Measurements from ENCODE around the gene GRPEL2. TPM values are rescaled to one million over a fixed set of nuclear protein-coding genes. Genes with fewer than 3 reads are reported as not detected.

The GRPEL2 gene
- total RNA-seq, 6 donors from 2014 or later, result 7.3 to 22.1 (median 12.9) TPM

- no peak for TF ChIP-seq CTCF (IDR thresholded peaks at IDR 0.05)
- no peak for TF ChIP-seq EP300 (IDR thresholded peaks at IDR 0.05)
- no peak for TF ChIP-seq POLR2A (IDR thresholded peaks at IDR 0.05)
- TF ChIP-seq POLR2AphosphoS5 (IDR thresholded peaks at IDR 0.05), result no peak
- H3K4me3 ChIP-seq, result no peak overlapping the region
- H3K36me3 ChIP-seq, result no peaks in the 10 kb centered on the region
- 59 to 81% methylated on average over 5 to 8 of the region's 8 CpGs for WGBS, 2 donors
- peak overlapping the region; percentile 10 to 74 (median 19) for H3K27ac ChIP-seq
- DNase-seq, result no peak
- ATAC-seq (ENCODE audit: low FRiP score in 2 of 2), result no peak
- H3K9me3 ChIP-seq, result no peaks in the 10 kb centered on the region
- H3K27me3 ChIP-seq, result no peaks in the 10 kb centered on the region
- H3K4me1 ChIP-seq, result peaks cover 16 to 40% (median 28%) of the 10 kb centered on the region in 4 donors
These were observed 36.1 kb downstream of the GRPEL2 start for GRCh38 chr5:149381261-149381985.

- TF ChIP-seq POLR2A (IDR thresholded peaks at IDR 0.05) (no peak), EP300 (IDR thresholded peaks at IDR 0.05) (no peak), POLR2AphosphoS5 (IDR thresholded peaks at IDR 0.05) (peak in 1 of 2 donors; percentile 32), CTCF (IDR thresholded peaks at IDR 0.05) (peak; percentile 87 to 93 (median 92))
- H3K4me3 ChIP-seq, result no peak overlapping the region
- H3K4me1 ChIP-seq, result peaks cover 19 to 42% (median 30%) of the 10 kb centered on the region in 4 donors
- no peaks in the 10 kb centered on the region for H3K9me3 ChIP-seq
- H3K27me3 ChIP-seq, result no peaks in the 10 kb centered on the region
- H3K27ac ChIP-seq, result peak overlapping the region in 3 of 4 donors; percentile 21 to 74 (median 58)
- H3K36me3 ChIP-seq, result no peaks in the 10 kb centered on the region
- 42 to 52% methylated on average over 11 to 12 of the region's 16 CpGs for WGBS, 2 donors
- peak; percentile 74 to 85 for DNase-seq
- peak; percentile 83 to 90 for ATAC-seq (ENCODE audit: low FRiP score in 2 of 2)
These were observed 36.7 kb downstream of the GRPEL2 start for GRCh38 chr5:149381986-149382338.

GRCh38 chr5:149382517-149383220 is 37.4 kb downstream of the GRPEL2 start:
- DNase-seq, result no peak
- no peak for ATAC-seq (ENCODE audit: low FRiP score in 2 of 2)
- TF ChIP-seq POLR2AphosphoS5 (IDR thresholded peaks at IDR 0.05), result no peak
- TF ChIP-seq EP300 (IDR thresholded peaks at IDR 0.05), result no peak
- no peak for TF ChIP-seq CTCF (IDR thresholded peaks at IDR 0.05)
- Histone ChIP-seq H3K4me3 (no peak overlapping the region), H3K27ac (peak overlapping the region; percentile 15 to 74 (median 40)), H3K9me3 (no peaks in the 10 kb centered on the region), H3K27me3 (no peaks in the 10 kb centered on the region), H3K36me3 (no peaks in the 10 kb centered on the region), H3K4me1 (peaks cover 20 to 49% (median 32%) of the 10 kb centered on the region in 4 donors)
- WGBS, 2 donors, result 72 to 88% methylated on average over 10 to 12 of the region's 12 CpGs

GRCh38 chr5:149383399-149383798 is 38.1 kb downstream of the GRPEL2 start:
- Histone ChIP-seq H3K4me1 (peaks cover 20 to 49% (median 33%) of the 10 kb centered on the region in 4 donors), H3K27me3 (no peaks in the 10 kb centered on the region), H3K9me3 (no peaks in the 10 kb centered on the region), H3K4me3 (no peak overlapping the region), H3K36me3 (no peaks in the 10 kb centered on the region), H3K27ac (peak overlapping the region; percentile 15 to 74 (median 47))
- 62 to 100% methylated on average over 4 to 9 of the region's 9 CpGs for WGBS, 2 donors
- ATAC-seq (ENCODE audit: low FRiP score in 2 of 2) (no peak), DNase-seq (peak in 1 of 2 donors; percentile 48)
- TF ChIP-seq CTCF (IDR thresholded peaks at IDR 0.05) (no peak), EP300 (IDR thresholded peaks at IDR 0.05) (no peak), POLR2AphosphoS5 (IDR thresholded peaks at IDR 0.05) (no peak), POLR2A (IDR thresholded peaks at IDR 0.05) (no peak)

Measured in upper lobe of left lung (tissue), 6 donors.